ENCODE data around the gene LIG4.

Gene LIG4

DNA sequence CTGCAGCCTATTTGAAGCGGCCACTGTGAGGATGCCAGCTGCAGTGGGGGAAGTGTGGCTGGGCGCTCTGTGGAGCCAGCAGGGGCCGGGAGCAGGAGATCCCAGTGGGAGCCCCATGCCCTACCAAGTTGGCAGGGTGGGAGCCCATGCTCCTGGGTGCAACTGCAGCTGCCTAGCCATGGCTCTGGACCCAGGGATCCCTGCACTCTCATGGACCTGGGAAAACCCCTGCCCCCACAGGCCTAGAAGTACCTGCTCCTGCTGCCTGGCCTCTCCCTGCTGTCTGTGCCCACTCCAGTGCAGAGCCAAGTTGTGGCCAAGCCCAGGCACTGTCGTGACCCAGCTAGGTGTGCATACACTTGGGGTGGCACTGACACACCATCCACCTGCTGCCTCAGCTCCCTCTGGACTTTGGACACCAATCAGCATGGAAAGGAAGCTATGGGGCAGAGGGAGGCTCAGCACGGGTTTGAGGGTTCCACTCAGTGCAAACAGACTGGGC, 20.9 kb downstream of the LIG4 start:
- no peak for DNase-seq (ENCODE audit: low spot score)

DNA sequence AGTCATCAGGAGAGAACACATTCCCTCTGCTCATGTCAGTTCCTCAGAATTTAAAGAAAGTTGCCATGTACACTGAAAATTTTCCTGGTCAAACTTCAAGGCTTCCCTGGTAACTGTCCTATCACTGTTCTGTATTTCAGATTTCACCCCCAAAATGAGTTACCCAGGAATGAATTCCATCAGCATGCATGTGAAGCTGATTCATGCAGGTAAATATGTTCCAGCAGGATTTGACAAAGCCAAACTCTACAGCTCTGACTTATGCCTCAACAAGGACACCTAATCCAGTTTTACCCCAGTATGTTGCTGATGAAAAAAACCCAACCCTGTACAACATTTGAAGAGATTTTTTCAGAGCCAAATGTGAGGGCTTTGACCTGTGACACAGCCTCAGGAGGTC, 21.5 kb downstream of the LIG4 start:
- no peak for DNase-seq (ENCODE audit: low spot score)

DNA sequence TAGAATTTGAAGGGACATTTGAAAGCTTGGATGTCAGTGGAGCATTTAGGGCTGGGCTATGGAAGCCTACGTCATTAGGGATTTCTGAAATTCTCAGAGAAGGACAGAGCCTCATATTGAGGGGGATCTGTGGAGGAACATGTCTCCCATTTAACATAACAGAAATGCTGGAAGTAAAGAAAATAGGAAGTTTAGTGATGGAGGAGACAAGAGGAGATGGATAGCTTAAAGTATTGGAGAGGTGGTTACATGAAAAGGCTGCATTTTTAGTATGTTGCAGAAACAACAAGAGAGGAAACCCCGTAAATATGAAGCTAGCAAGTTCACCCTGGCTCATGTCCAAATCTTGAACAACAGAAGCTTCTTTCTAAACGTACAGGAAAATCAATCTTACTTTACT, 24.4 kb downstream of the LIG4 start:
- DNase-seq (ENCODE audit: low spot score): no peak

DNA sequence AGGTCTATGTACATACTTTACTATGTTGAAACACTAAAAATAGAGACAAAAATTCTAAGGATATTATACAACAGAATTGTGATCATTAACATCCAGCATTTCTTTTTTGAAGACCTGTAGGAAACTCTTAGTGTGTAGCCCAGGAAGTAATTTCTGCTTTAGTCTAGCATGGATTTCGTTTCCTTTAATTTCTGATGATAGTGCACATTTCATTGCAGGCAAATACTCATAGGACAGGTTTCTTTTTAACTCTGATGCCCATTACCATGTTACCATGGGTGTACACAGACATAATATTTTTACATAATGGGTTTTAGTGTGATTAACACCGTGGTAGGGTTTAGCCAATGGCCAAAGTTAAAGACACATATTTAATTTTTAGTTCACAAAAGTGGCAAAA, 27.1 kb downstream of the LIG4 start:
- DNase-seq (ENCODE audit: low spot score): no peak

DNA sequence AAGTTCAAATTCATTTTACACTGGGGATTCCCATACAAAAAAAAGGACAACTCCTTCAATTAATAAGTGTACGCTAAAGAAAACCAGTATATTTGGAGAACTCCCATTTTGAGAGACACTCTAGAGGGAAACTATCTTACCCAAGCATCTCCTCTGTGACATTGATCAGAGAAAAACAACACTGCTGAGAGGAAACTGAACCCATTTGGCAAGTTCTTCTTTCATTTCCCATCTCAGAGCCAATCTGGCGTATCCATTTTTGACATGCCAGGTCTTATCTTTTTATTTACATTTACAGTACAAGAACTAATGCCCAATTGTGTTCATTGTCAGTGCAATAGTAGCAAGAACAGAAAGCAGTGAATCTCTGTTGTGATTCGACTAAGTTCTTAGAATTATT, 30.1 kb downstream of the LIG4 start:
- DNase-seq (ENCODE audit: low spot score): no peak

DNA sequence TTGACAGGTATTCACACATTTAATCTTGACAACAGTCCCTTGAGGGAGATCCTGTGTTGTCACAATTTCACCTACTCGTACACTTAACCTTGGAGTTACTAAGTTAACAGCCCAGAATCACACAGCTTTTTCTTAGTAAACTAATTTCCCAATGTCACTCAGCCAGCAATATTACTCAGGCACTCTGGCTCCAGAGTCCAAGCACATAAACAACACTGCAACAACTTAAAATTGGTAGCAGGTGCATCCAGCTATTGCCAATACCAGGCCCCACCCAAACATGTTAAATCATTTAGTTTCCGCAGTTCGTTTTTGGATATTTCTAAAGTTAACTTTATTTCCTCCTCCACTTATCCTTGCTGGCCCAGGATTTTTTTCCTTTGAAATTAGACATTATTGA, 32.7 kb downstream of the LIG4 start:
- no peak for DNase-seq (ENCODE audit: low spot score)

DNA sequence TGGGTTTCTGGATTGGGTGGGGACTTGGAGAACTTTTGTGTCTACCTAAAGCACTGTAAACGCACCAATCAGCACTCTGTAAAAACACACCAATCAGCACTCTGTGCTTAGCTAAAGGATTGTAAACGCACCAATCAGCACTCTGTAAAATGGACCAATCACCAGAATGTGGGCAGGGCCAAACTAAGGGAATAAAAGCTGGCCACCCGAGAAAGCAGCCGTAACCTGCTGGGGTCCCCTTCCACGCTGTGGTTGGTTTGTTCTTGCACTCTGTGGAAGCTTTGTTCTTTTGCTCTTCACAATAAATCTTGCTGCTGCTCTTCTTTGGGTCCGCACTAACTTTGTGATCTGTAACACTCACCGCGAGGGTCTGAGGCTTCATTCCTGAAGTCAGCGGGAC, 37.3 kb downstream of the LIG4 start:
- DNase-seq (ENCODE audit: low spot score): no peak

DNA sequence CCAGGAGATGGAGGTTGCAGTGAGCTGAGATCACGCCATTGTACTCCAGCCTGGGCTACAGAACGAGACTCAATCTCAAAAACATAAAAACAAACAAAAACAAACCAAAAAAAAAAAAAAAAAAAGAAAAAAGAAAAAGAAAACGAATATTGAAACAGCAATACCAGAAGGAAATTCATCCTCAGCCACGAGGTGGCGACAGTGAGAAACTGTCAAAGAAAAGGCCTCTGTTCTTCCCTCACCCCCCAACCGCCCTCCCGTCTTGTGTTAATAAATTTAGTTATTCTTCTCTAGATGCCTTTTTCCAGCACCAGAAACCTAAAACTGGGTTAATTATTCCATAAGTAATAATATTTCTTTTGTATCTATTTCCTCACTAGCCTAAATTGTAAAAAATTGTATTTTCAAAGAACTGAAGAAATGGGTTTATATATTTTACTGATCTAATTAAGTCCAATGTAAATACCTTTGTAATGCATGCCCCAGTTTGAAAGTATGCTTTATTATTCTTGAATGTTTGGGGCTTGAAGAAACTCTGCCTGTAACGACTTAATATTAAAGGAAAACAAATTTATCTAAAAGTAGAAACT, 38.6 kb downstream of the LIG4 start:
- no peak for DNase-seq (ENCODE audit: low spot score)

DNA sequence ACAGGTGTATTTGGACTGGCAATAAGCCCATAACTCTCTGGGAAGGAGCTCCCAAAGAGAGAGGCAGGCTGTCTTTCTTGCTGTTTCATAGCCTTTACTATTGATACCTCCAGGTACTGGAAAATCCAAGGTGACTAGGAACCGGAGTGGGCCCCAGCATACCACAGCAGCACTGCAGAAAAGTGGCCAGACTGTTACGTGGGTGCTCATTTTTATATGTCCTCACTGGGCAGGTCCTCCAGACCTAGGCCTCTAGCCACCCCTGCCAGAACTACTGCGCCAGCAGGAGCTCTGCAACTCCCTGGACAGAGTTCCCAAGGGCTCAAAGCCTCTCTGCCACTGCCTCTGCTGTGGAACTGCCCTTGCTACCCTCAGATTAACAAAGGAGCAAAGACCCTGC, 46.4 kb downstream of the LIG4 start:
- no peak for DNase-seq (ENCODE audit: low spot score)

DNA sequence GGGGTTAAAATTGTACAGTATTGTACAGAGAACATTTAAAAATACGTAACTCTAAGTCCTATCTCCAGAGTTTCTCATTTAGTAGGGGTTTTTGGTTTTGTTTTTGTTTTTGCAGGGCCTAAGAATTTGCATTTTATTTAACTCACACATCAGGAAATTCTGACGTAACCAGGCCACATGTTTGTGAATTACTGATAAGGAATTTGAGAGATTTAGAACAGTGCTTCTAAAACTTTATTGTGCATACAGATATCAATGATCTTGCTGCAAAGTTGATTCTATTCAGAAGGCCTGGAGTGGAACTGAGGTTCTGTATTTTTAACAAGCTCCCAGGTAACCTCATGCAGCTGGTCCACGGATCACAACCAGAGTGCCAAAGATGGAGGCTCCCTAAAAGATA, 49.3 kb downstream of the LIG4 start:
- DNase-seq (ENCODE audit: low spot score): no peak

DNA sequence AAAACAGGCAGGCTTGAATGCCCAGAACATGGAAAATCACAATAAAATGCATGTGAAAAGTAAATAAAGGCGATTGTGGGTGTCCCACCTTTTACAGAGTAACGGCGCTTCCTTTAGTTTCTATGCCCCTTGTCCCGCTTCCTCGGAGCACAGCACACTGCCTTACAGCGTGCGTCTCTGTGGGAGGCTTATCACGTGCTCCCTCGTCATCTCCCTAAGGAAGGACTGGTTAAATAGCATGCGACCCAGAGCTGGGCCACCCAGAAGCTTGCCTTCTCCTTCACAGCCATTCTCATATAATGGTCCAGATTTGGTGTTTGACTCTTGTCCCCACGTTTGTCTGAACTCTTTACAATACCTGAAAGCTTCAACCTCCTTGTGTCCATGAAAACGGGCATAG, 56.6 kb downstream of the LIG4 start:
- DNase-seq (ENCODE audit: low spot score): no peak
